ENCODE results near the gene TOP3B.

The TOP3B gene

DNA sequence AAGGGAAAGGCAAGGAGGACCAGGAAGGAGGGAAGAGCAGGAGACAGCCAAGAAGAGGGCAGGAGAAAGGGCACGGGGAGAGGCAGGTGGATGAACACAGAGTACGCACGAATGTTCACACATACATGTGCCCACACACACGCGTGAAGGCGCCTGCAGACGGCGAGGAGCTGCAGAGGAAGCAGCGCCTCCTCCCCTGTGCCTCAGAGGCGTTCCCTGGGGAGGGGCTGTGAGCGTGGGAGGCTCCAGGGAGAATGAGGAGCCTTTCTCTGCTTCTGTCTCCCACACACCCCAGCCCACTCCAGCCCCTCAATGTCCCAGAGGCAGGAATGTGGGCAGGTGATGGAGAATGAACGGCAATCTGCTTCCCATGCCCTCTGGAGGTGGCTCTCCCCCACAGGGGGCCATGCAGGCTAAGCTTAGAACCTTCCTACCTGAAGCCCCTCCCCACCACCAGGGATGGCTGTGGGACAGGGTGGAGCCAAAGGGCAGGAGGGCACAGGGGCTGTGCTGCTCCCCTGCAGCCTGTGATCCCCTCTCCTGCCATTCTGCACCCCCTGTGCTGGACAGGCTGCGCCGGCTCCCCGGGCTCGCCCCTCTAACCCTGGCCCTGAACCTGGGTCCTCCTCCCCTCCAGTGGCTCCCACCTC lies 55.3 kb downstream of the TOP3B start:
- TF ChIP-seq FOXM1 (IDR thresholded peaks at IDR 0.05; ENCODE audit: borderline replicate concordance, low read depth) (no peak), ZBTB7A (IDR thresholded peaks at IDR 0.05; ENCODE audit: low read depth) (no peak), CEBPB (IDR thresholded peaks at IDR 0.05) (no peak), EP300 (IDR thresholded peaks at IDR 0.05; ENCODE audit: borderline replicate concordance) (no peak), TEAD4 (IDR thresholded peaks at IDR 0.05) (no peak), EGR1 (IDR thresholded peaks at IDR 0.05) (no peak), TCF12 (IDR thresholded peaks at IDR 0.05; ENCODE audit: low read depth) (no peak), YY1 (IDR thresholded peaks at IDR 0.05; ENCODE audit: low read depth) (no peak), RAD21 (IDR thresholded peaks at IDR 0.05; ENCODE audit: low read depth) (no peak), TAF1 (IDR thresholded peaks at IDR 0.05; ENCODE audit: low read depth) (no peak), CREB1 (IDR thresholded peaks at IDR 0.05; ENCODE audit: low read depth) (no peak), NFIC (IDR thresholded peaks at IDR 0.05) (no peak)
- TF ChIP-seq, protein P1, sequence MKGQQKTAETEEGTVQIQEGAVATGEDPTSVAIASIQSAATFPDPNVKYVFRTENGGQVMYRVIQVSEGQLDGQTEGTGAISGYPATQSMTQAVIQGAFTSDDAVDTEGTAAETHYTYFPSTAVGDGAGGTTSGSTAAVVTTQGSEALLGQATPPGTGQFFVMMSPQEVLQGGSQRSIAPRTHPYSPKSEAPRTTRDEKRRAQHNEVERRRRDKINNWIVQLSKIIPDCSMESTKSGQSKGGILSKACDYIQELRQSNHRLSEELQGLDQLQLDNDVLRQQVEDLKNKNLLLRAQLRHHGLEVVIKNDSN (IDR thresholded peaks at IDR 0.05), result no peak
- TF ChIP-seq, protein P2, sequence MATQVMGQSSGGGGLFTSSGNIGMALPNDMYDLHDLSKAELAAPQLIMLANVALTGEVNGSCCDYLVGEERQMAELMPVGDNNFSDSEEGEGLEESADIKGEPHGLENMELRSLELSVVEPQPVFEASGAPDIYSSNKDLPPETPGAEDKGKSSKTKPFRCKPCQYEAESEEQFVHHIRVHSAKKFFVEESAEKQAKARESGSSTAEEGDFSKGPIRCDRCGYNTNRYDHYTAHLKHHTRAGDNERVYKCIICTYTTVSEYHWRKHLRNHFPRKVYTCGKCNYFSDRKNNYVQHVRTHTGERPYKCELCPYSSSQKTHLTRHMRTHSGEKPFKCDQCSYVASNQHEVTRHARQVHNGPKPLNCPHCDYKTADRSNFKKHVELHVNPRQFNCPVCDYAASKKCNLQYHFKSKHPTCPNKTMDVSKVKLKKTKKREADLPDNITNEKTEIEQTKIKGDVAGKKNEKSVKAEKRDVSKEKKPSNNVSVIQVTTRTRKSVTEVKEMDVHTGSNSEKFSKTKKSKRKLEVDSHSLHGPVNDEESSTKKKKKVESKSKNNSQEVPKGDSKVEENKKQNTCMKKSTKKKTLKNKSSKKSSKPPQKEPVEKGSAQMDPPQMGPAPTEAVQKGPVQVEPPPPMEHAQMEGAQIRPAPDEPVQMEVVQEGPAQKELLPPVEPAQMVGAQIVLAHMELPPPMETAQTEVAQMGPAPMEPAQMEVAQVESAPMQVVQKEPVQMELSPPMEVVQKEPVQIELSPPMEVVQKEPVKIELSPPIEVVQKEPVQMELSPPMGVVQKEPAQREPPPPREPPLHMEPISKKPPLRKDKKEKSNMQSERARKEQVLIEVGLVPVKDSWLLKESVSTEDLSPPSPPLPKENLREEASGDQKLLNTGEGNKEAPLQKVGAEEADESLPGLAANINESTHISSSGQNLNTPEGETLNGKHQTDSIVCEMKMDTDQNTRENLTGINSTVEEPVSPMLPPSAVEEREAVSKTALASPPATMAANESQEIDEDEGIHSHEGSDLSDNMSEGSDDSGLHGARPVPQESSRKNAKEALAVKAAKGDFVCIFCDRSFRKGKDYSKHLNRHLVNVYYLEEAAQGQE (IDR thresholded peaks at IDR 0.05; ENCODE audit: low read depth), result no peak
- TF ChIP-seq, protein P3, sequence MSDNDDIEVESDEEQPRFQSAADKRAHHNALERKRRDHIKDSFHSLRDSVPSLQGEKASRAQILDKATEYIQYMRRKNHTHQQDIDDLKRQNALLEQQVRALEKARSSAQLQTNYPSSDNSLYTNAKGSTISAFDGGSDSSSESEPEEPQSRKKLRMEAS (IDR thresholded peaks at IDR 0.05), result no peak

DNA sequence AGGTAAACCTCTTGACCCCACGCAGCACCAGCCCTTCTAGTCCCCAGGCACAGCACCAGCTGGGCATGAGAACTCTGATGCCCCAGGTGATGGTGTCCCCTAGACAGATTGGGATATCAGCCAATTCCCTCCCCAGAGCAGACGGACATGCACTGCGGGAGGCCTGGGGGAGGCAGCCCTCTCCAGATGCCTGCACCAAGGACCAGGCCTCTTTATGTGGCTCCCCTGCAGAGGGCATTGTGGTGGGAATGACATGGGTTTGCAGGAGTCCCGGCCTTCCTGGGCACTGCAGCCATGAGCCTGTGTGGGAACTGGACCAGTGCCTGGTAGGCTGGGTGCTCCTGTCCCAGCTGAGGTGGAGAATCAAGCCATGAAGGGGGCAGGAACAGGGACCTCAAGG lies 55.9 kb downstream of the TOP3B start:
- no peak for TF ChIP-seq FOXM1 (IDR thresholded peaks at IDR 0.05; ENCODE audit: borderline replicate concordance, low read depth)
- no peak for TF ChIP-seq EGR1 (IDR thresholded peaks at IDR 0.05)
- TF ChIP-seq, protein P1 (IDR thresholded peaks at IDR 0.05), result no peak
- TF ChIP-seq RAD21 (IDR thresholded peaks at IDR 0.05; ENCODE audit: low read depth), result no peak
- TF ChIP-seq TAF1 (IDR thresholded peaks at IDR 0.05; ENCODE audit: low read depth), result no peak
- no peak for TF ChIP-seq ZBTB7A (IDR thresholded peaks at IDR 0.05; ENCODE audit: low read depth)
- TF ChIP-seq, protein P2 (IDR thresholded peaks at IDR 0.05; ENCODE audit: low read depth), result no peak
- peak; percentile 23; the same call in 1 of the 2 replicates for TF ChIP-seq NFIC (IDR thresholded peaks at IDR 0.05)

DNA sequence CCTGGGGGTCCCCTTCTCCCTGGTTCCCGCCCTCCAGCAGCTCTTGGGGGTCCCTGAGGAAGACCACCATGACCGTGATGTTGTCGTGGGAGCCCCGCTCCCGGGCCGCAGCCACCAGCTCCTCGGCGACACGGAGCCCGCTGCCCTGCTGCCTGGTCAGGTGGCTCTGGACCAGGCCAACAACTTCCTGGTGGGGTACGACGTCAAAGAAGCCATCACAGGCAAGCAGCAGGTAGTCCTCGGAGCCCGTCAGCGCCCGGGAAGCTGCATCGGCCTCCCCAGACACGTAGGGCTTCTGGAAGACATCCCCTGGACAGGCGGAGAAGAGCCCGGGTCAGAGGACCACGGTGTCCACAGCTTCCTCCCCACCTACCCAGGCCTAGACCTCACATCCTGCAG lies 59.4 kb downstream of the TOP3B start:
- no peak for TF ChIP-seq TEAD4 (IDR thresholded peaks at IDR 0.05)
- no peak for TF ChIP-seq CREB1 (IDR thresholded peaks at IDR 0.05; ENCODE audit: low read depth)
- no peak for TF ChIP-seq FOXM1 (IDR thresholded peaks at IDR 0.05; ENCODE audit: borderline replicate concordance, low read depth)
- no peak for TF ChIP-seq TAF1 (IDR thresholded peaks at IDR 0.05; ENCODE audit: low read depth)
- no peak for TF ChIP-seq EP300 (IDR thresholded peaks at IDR 0.05; ENCODE audit: borderline replicate concordance)
- TF ChIP-seq, protein P1 (IDR thresholded peaks at IDR 0.05), result no peak
- no peak for TF ChIP-seq EGR1 (IDR thresholded peaks at IDR 0.05)
- no peak for TF ChIP-seq TCF12 (IDR thresholded peaks at IDR 0.05; ENCODE audit: low read depth)
- TF ChIP-seq CEBPB (IDR thresholded peaks at IDR 0.05), result no peak
- TF ChIP-seq, protein P3 (IDR thresholded peaks at IDR 0.05), result no peak

DNA sequence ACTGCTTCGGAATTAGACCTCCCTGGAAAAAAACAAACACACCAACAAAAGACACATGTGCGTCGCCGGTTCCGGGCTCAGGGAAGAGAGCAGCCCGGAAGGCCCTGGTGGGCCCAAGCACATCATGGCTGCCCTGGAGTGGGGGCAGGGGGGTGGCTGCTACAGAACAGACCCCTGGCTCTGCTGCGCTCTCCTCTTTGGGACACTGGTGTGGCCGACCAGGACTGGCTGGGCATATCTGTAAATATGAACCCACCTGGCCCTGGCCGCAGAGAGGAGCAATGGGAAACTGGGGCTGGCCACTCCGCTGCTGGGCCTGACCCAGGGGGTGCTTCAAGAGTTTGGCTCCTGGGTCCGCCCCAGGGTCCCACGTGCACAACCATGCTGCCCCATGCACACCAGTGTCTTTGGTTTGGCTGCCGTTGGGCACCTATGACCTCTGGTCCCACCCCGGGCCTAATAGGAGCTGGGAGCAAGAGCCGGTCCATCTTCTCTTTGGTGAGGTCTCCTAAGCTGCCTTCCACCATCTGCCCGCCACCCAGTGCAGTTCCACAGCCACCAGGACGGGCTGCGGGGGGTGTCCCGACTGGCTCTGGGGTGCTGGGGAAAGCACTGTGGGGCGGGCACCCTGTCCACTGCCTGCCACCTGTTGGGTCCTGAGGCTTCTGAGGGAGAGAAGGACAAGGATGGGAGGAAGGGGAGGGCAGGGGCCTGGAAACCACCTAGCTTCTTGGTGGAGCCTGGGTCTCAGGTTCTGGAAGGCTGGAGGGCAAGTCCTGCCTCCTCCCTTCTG lies 60.0 kb downstream of the TOP3B start:
- TF ChIP-seq ZBTB7A (IDR thresholded peaks at IDR 0.05; ENCODE audit: low read depth) (no peak), RAD21 (IDR thresholded peaks at IDR 0.05; ENCODE audit: low read depth) (no peak), CEBPB (IDR thresholded peaks at IDR 0.05) (no peak), FOXM1 (IDR thresholded peaks at IDR 0.05; ENCODE audit: borderline replicate concordance, low read depth) (no peak), TAF1 (IDR thresholded peaks at IDR 0.05; ENCODE audit: low read depth) (no peak), EP300 (IDR thresholded peaks at IDR 0.05; ENCODE audit: borderline replicate concordance) (no peak), NFIC (IDR thresholded peaks at IDR 0.05) (no peak), CREB1 (IDR thresholded peaks at IDR 0.05; ENCODE audit: low read depth) (no peak), TEAD4 (IDR thresholded peaks at IDR 0.05) (no peak), TCF12 (IDR thresholded peaks at IDR 0.05; ENCODE audit: low read depth) (no peak), YY1 (IDR thresholded peaks at IDR 0.05; ENCODE audit: low read depth) (no peak)
- TF ChIP-seq, protein P2 (IDR thresholded peaks at IDR 0.05; ENCODE audit: low read depth), result no peak
- TF ChIP-seq, protein P1 (IDR thresholded peaks at IDR 0.05), result no peak

Data from Ishikawa (cell line).